GM19463 (cell line): ENCODE data around the gene CATSPER3.

Source experiments
- ATAC-seq: cut with Tn5 transposase; IDR thresholded peaks from one replicate; pipeline ENCODE4 v1.9.1; 2021; ENCODE audit warnings: mild to moderate bottlenecking, moderate library complexity; ENCODE audit not compliant: unreplicated experiment

The CATSPER3 gene

DNA sequence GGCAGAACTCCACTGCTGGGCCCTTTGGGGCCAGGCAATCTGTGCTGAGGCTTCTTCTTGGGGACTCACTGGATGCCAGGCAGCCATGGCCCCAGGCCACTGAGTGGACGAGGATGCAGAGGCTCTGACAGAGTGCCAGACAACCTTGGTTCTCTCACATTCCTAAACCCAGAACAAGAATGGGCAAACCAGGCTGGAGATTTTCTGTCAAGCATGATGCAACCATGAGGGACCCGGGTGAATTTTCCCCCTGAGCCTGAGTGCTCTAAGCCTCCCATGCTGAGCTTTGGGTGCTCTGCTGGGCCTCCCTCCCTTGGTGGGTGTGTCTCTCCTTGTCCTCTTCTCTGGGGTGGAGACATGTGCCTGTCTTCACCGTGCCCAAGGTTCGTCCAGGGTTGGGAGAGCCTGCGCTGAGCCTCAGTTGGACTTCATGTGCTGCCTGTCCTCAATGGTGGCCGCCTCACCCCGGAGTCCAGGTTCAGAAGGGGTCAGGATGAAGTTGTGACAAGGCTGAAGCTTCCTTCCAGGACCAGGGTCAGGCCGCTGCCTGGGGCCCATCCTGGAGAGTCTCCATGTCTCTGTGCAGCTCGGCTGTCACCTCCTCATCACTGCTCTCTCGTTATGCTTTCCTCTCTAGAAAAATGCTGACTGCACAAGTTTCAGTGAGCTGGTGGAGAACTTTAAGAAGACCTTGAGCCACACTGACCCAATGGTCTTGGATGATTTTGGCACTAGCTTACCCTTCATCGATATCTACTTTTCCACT lies 42.2 kb downstream of the CATSPER3 start:
- no peak for ATAC-seq

DNA sequence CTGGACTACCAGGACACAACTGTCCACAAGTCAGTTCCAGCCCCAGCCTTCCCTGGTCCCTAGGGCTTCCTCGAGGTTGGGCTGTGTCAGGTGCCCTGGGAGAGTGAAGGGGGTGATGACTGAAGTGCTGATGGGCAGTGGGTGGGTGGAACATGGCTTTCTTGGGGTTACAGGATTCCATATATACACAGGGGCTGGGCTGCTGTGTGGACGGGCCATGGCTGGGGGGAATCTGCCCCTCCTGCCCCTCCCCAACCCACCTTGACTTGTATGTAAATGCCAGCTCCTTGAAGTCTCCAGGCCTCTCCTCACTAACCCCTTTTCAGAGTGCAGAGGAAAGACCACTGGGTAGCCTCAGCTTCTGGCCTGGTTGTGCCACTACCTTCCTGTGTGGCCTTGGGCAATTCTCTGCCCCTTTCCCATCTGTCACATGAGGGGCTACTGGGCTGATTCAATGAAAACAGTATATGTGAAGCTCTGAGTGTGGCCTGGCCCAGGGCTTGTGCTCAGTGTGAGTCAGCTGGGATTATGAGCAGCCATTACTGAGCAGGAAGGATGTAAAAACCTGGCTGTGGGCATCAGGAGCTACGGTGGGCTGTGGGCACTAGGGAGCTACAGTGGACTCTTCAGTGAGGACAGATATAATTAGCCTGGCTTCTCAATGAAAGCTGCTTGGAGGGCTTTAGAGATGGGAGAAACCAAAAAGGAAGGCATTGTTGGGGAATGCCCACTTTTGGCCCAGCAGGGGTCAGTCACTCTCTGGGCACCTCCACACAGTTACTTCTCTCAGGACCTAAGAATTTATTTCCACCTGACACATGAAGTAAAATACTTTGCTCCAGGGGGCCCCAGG lies 43.0 kb downstream of the CATSPER3 start:
- ATAC-seq: no peak

- no peak for ATAC-seq
These were observed 43.8 kb downstream of the CATSPER3 start for GRCh38 chr5:135011355-135012032.

- ATAC-seq: no peak
These were observed 44.4 kb downstream of the CATSPER3 start for GRCh38 chr5:135012033-135012588.

GRCh38 chr5:135012951-135013391 lies 45.3 kb downstream of the CATSPER3 start:
- ATAC-seq: no peak

DNA sequence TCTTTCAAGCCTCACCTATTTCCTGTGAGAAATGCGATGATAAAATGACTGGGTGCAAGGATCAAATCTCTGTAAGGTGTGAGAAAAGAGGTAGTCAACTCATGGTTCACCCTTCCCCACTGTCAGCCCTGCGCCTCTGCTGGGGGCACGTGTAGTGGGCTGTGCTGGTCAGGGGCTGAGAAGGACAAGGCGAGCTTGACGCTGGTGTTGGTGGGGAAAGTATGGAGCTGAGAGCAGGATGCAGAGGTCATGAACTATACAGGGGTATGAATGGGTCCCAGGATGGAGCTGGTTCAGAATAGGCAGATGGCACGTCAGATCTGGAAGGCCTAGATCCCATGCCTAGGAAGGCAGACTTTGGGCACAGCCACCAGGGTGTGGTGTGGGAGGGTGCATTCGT lies 45.7 kb downstream of the CATSPER3 start:
- ATAC-seq: no peak

DNA sequence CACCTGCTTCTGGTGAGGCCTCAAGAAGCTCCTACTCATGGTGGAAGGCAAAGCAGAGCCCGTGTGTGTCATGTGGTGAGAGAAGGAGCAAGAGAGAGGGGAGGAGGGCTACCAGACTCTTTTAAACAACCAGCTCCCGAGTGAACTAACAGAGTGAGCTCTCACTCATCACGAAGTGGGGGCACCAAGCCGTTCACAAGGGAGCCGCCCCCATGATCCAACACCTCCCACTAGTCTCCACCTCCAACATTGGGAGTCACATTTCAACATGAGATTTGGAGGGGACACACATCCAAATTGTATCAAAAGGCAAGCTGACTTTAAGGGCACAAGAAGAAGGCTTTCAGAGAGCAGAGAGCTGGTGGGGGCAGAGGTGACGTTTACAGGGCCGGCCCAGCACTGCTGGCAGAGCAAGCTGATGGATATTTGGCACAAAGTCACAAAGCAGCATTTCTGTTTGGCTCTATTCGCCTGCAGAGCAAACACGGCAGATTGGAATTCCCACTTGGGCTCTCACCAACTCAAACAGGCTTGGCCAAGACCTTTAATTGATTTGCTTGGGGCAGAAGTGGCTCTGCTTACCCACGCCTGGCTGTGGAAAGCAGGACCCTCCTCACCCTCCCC lies 46.4 kb downstream of the CATSPER3 start:
- no peak for ATAC-seq

- ATAC-seq: no peak
These were observed 48.2 kb downstream of the CATSPER3 start for GRCh38 chr5:135015942-135016341.

DNA sequence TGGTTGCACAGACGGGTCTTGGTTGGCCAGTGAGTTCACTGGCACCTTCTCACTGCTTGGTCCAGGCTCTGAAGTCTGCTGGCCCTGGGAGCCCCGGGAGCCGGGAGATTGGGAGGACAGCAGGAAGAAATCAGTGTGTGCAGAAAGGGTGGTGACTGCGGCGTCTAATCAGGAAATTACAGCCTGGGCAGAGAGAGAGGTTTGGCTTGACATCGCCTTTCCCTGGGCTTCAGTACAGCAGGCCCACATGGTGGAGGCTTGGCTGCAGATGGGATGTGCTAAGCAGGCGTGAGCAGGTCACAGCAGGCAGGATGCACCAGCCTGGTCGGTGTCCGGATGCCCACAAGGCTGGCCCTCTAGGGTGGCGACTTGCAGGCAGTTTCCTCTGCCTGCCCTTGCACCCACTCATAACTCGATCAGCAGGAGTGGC lies 49.2 kb downstream of the CATSPER3 start:
- no peak for ATAC-seq

- ATAC-seq: no peak
These were observed 50.8 kb downstream of the CATSPER3 start for GRCh38 chr5:135018457-135018856.

DNA sequence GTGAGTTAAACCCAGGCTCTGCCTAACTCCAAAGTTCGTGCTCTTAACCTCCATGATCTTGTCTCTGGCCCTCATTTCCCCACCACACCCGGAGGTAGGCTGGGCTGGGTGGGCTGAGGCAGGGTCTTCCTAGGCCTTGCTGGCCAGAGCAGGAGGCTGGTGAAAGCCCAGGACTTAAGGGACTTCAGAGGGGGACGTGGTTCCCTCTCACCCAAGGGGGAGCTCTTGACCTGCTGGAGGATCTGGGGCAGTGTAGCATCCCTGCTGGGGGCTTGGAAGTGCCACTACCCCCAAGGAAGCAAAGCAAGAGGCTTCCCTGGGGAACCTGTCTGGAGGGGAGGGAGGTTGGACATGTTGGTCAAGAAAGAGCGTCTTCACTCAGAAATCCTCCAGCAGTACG lies 51.6 kb downstream of the CATSPER3 start:
- no peak for ATAC-seq

- no peak for ATAC-seq
These were observed 52.6 kb downstream of the CATSPER3 start for GRCh38 chr5:135020111-135020895.

DNA sequence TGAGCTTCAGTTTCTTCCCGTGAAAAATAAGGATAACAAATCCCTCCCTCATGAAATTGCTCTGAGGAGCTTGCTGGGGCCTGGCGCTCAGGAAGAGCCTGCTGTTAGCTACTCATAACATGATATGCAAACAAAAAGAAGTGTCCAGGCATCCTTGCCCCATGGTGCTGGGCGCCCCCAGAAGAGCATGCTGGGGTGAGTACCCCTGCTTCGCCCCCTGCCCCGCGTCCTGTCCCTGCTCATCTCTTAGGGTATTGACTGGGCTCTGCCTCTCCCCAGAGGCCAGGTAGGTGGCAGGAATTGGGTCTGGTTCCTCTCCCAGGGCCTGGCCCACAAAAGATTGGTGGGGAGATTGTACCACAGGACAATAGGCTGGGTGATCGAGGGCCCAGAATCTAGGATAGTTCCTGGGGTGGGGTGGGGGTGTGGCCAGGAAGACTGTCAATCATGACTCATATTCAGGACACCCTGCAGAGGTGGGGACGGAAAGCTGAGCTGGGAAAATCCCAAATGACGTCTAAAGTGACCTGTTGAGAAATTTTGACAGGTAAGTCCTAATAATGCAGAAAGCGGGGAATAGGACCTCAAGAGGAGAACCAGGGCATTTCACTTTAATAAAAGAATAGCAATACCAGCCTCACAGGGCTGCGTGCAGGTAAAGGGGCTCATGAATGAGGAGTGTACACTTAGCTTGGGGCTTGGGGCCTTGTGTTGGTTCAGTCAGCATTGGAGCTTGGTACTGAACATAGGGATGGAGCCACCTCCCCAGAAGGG lies 57.4 kb downstream of the CATSPER3 start:
- no peak for ATAC-seq

- no peak for ATAC-seq
These were observed 58.3 kb downstream of the CATSPER3 start for GRCh38 chr5:135025730-135026644.

GRCh38 chr5:135026645-135027265 lies 59.0 kb downstream of the CATSPER3 start:
- no peak for ATAC-seq

DNA sequence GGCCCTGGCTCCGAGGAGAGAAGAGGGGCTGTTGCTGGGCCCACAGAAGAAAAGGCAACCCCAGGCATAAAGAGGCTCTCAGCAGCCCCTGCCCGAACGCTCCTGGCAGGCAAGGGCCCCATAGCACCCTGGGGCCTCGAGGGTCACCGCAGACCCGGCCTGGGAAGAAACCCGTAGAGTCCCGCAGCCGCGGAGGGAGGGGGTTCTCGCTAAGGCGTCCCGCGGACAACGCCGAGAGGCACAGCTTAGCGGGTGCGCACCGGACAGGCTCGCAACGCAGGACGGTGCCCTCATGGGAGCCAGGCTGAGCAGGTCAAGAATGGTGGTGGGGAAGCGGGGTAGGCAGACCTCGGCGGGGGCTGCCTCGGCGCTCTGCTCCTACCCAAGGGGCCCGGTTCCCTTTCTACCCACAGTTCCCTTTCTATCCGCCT lies 59.6 kb downstream of the CATSPER3 start:
- no peak for ATAC-seq
